LNCaP clone FGC (cell line): ENCODE measurements around the gene EFCAB7.

Experiments
- DNase-seq: peaks from one replicate; pipeline ENCODE4 v3.0.0-alpha.2; 2011; ENCODE audit warnings: low read depth
- H3K4me3 ChIP-seq: 2 replicates; pipeline ENCODE4 v1.5.1; 2011; ENCODE audit warnings: mild to moderate bottlenecking, low read depth, low read length, control low read depth
- TF ChIP-seq, protein P1 (sequence below): IDR thresholded peaks from 2 replicates; pipeline ENCODE4 v1.5.1; 2012; ENCODE audit warnings: mild to moderate bottlenecking; ENCODE audit not compliant: control insufficient read depth, insufficient read depth; ENCODE audit errors: extremely low read depth

EFCAB7 gene

GRCh38 chr1:63621698-63622097 lies 98.4 kb downstream of the EFCAB7 start:
- TF ChIP-seq, protein P1, sequence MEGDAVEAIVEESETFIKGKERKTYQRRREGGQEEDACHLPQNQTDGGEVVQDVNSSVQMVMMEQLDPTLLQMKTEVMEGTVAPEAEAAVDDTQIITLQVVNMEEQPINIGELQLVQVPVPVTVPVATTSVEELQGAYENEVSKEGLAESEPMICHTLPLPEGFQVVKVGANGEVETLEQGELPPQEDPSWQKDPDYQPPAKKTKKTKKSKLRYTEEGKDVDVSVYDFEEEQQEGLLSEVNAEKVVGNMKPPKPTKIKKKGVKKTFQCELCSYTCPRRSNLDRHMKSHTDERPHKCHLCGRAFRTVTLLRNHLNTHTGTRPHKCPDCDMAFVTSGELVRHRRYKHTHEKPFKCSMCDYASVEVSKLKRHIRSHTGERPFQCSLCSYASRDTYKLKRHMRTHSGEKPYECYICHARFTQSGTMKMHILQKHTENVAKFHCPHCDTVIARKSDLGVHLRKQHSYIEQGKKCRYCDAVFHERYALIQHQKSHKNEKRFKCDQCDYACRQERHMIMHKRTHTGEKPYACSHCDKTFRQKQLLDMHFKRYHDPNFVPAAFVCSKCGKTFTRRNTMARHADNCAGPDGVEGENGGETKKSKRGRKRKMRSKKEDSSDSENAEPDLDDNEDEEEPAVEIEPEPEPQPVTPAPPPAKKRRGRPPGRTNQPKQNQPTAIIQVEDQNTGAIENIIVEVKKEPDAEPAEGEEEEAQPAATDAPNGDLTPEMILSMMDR, result no peak
- no peak overlapping the region for H3K4me3 ChIP-seq
- no peak for DNase-seq
